ENCODE results near the gene KMT2B.

KMT2B gene

GRCh38 chr19:35781650-35782049 is 63.8 kb downstream of the KMT2B start:
- no peak for DNase-seq

- DNase-seq: no peak
These were observed 64.8 kb downstream of the KMT2B start for GRCh38 chr19:35782589-35782988.

- no peak for DNase-seq
These were observed 65.9 kb downstream of the KMT2B start for GRCh38 chr19:35783469-35784434.

- DNase-seq: no peak
These were observed 66.9 kb downstream of the KMT2B start for GRCh38 chr19:35784503-35785338.

- DNase-seq: no peak
These were observed 67.5 kb downstream of the KMT2B start for GRCh38 chr19:35785339-35785627.

GRCh38 chr19:35786299-35787160 is 68.7 kb downstream of the KMT2B start:
- DNase-seq: no peak

- DNase-seq: no peak
These were observed 69.5 kb downstream of the KMT2B start for GRCh38 chr19:35787227-35787799.
